NAMALWA (cell line): ENCODE data around the gene PGM5.
"Not testable (repeated sequence)": the region's sequence is repeated elsewhere in the genome, so short reads cannot be mapped to it uniquely, and the experiment has no call there.

ENCODE experiments used
- DNase-seq: peaks from one replicate; pipeline ENCODE4 v3.0.0-alpha.2; 2015; ENCODE audit warnings: low spot score

PGM5 gene

GRCh38 chr9:68356380-68357118 lies at the start of gene PGM5:
Gene PGM5 (plus strand): TSS chr9:68356611. CDS start chr9:68357128, 517 bp downstream.
- DNase-seq, result not testable (repeated sequence)

GRCh38 chr9:68307127-68307526 lies 49.3 kb upstream of the PGM5 start:
- not testable (repeated sequence) for DNase-seq

GRCh38 chr9:68307654-68308053 lies 48.8 kb upstream of the PGM5 start:
- DNase-seq, result not testable (repeated sequence)

- not testable (repeated sequence) for DNase-seq
These were observed 45.2 kb upstream of the PGM5 start for GRCh38 chr9:68311208-68311607.

- DNase-seq, result not testable (repeated sequence)
These were observed 38.2 kb upstream of the PGM5 start for GRCh38 chr9:68318209-68318608.

- not testable (repeated sequence) for DNase-seq
These were observed 32.7 kb upstream of the PGM5 start for GRCh38 chr9:68323749-68324148.

- DNase-seq, result not testable (repeated sequence)
These were observed 31.9 kb upstream of the PGM5 start for GRCh38 chr9:68324518-68324917.

- not testable (repeated sequence) for DNase-seq
These were observed 27.3 kb upstream of the PGM5 start for GRCh38 chr9:68329106-68329505.

- DNase-seq, result not testable (repeated sequence)
These were observed 25.8 kb upstream of the PGM5 start for GRCh38 chr9:68330531-68331173.

GRCh38 chr9:68332122-68332521 lies 24.3 kb upstream of the PGM5 start:
- DNase-seq, result not testable (repeated sequence)

- DNase-seq, result not testable (repeated sequence)
These were observed 20.5 kb upstream of the PGM5 start for GRCh38 chr9:68335935-68336334.

GRCh38 chr9:68336639-68337339 lies 19.6 kb upstream of the PGM5 start:
- not testable (repeated sequence) for DNase-seq

- not testable (repeated sequence) for DNase-seq
These were observed 18.4 kb upstream of the PGM5 start for GRCh38 chr9:68338000-68338399.

- peak; percentile 7 for DNase-seq
These were observed 14.0 kb upstream of the PGM5 start for GRCh38 chr9:68342265-68343025.

GRCh38 chr9:68343242-68343641 lies 13.2 kb upstream of the PGM5 start:
- not testable (repeated sequence) for DNase-seq

GRCh38 chr9:68343992-68344391 lies 12.4 kb upstream of the PGM5 start:
- DNase-seq, result not testable (repeated sequence)

- DNase-seq, result not testable (repeated sequence)
These were observed 4.7 kb upstream of the PGM5 start for GRCh38 chr9:68351689-68352088.

- not testable (repeated sequence) for DNase-seq
These were observed 425 bp upstream of the PGM5 start for GRCh38 chr9:68355993-68356379.

- DNase-seq, result not testable (repeated sequence)
These were observed 806 bp downstream of the PGM5 start for GRCh38 chr9:68357119-68357714.

GRCh38 chr9:68366933-68367547 lies 10.6 kb downstream of the PGM5 start:
- peak; percentile 51 for DNase-seq

- not testable (repeated sequence) for DNase-seq
These were observed 19.4 kb downstream of the PGM5 start for GRCh38 chr9:68375789-68376188.
